ENCODE data around the gene SPATA13.
A peak's percentile ranks its signal among the peaks of the same experiment; 100 is the strongest.
"Not testable (repeated sequence)": the region's sequence is repeated elsewhere in the genome, so short reads cannot be mapped to it uniquely, and the experiment has no call there.

SPATA13 gene

DNA sequence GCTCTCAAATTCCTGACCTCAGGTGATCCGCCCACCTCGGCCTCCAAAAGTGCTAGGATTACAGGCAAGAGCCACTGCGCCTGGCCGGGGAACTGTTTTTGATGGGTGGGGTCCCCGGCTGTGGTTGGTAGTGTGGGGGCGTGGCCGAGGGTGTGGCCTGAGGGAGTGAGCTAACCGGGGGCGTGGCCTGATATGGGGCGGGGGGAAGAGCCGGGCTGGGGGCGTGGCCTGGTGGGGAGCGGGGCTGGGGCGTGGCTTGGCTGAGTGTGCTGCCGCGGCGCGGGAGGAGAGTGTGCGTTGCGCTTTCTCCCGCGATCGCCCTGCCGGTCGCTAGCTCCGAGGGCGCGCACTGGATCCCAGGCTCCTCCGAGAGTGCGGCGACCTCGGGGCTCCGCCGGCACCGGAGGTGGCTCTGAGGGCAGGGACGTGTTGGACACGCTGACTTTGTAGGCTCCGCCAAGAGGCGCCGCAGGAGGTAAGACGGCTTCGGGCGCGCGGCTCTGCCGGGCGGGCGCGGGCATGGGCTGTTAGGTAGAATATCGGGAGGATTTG lies at the start of gene SPATA13:
Gene SPATA13, plus strand, starts transcription at position 263 of the 552 bp plus-strand sequence. CDS start 62,210 bp downstream, outside the sequence.
- DNase-seq (ENCODE audit: low spot score), result peak; percentile 79

DNA sequence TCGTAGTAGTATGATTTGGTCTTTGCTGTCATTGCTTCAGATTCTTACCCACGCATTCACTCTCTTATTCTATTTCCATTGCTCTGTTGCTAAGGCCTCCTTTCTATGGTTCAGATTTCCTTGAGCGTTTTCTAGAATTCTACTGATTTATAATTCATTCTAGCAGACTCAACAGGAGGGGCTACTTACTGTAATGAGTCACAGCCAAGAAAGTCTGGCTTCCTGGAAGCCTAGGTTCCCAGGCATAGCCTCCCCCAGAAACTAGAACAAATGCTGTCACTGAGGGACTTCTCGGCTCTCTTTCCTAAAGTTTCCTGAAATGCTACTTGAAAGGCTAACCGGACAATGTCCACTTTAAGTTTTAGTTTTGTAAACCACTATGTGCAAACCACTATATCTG lies 47.7 kb upstream of the SPATA13 start:
- no peak for DNase-seq (ENCODE audit: low spot score)

DNA sequence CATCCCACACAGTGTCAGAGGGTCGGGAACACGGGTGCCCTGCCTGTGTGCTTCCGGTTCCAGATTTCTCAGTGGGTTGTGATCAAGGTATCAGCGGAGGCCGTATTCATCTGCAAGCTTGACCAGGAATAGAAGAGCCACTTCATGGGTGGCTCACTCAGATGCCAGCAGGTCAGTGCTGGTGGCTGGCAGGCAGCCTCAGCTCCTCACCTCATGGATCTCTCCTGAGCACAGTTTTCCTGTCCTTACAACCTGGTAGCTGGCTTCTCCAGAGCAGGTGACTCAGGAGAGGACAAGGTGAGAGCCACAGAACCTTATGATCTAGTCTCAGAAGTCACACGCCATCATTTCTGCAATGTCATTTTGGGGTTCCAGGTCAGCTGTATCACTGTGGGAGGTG lies 44.8 kb upstream of the SPATA13 start:
- no peak for DNase-seq (ENCODE audit: low spot score)

GRCh38 chr13:24116131-24116530 lies 44.4 kb upstream of the SPATA13 start:
- no peak for DNase-seq (ENCODE audit: low spot score)

DNA sequence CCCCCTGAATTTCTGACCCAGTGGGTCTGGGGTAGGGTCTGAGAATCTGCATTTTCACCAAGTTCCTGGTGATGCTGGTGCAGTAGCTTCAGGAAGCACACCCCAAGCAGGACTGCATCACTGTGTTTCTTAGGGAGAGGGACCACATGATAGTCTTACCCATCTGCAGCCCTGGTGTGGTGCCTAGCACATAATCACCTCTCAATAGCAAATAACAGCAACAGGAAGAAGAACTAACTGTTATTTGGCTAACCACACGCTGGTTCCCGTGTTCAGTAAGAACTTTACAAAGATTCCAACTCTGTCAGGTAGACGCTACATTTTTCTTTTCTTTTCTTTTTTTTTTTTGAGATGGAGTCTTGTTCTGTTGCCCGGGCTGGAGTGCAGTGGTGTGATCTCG lies 41.9 kb upstream of the SPATA13 start:
- DNase-seq (ENCODE audit: low spot score), result no peak

GRCh38 chr13:24119626-24120508 lies 40.7 kb upstream of the SPATA13 start:
- no peak for DNase-seq (ENCODE audit: low spot score)

DNA sequence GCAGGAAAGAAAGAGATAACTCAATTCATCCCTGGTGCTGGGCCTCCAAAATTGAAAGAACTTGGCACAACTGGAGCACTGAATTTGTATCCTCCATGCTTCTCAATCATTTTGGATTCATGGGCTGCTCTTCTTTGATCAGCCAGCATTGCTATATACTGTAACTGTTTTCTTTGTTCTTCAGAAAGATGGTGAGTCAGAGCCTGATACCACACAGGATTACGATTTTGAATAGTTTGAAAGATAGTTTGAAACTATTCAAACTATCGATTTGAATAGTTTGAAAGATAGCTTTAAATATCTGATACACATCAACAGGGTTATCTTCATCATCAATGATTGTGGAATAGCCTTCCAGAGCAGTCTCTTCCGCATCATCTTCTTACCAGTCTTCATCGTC lies 38.5 kb upstream of the SPATA13 start:
- not testable (repeated sequence) for DNase-seq (ENCODE audit: low spot score)

- no peak for DNase-seq (ENCODE audit: low spot score)
Measured at GRCh38 chr13:24122569-24122968, 38.0 kb upstream of the SPATA13 start.

DNA sequence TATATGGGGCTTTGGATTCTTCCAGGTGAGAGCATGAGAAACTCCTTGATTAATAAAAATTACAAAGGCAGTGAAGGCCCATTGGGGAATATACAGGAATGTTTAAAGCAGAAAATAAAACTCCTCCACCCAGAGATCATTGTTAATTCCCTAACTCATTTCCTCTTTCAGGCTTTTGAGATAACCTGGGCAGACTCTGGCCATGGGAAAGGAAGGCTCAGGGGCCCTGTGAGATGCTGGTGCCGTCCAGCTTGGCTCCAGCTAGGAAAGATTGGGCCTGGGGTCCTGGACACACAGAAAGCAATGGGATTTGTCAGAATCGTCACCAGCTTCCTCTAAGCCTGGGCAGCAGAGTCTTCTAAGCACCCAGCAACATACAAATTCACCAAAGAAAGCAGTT lies 36.8 kb upstream of the SPATA13 start:
- DNase-seq (ENCODE audit: low spot score), result no peak

DNA sequence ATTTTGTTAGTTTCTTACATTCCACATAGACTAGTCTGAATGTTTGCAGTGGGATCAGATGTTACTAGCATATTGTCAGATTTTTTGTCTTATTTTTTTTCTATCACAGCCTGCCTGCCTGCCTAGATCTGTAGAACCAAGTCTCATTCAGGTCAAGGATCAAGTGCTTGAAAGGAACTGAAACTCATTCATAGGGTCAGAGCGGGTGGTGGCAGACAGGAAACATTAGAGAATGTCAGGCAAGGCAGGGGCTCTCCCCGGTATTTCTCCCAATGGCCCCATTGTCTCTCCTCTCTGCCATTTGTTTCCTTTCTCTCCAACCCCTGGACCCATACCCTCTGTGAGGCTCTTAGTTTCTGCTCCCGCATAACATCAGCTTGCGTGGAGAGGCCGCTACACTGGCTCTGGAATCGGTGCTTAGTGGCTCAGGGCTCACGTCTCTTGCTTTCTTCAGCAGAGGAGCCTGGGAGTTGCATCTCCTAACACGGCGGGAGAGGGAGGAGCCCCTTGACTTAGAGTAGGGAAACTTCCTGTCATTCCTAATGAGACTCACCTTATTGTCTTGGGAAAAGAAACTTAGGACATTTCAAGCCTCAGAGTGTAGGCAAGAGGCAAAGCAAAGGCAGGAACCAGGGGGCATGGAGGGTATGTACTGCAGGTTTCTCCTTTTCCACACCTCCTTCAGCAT lies 35.6 kb upstream of the SPATA13 start:
- DNase-seq (ENCODE audit: low spot score), result no peak

- peak; percentile 14 for DNase-seq (ENCODE audit: low spot score)
Measured at GRCh38 chr13:24127116-24127631, 33.3 kb upstream of the SPATA13 start.

GRCh38 chr13:24128112-24128511 lies 32.4 kb upstream of the SPATA13 start:
- DNase-seq (ENCODE audit: low spot score), result no peak

- no peak for DNase-seq (ENCODE audit: low spot score)
Measured at GRCh38 chr13:24128962-24129361, 31.6 kb upstream of the SPATA13 start.

- no peak for DNase-seq (ENCODE audit: low spot score)
Measured at GRCh38 chr13:24129914-24130774, 30.4 kb upstream of the SPATA13 start.

GRCh38 chr13:24131749-24132148 lies 28.8 kb upstream of the SPATA13 start:
- no peak for DNase-seq (ENCODE audit: low spot score)

DNA sequence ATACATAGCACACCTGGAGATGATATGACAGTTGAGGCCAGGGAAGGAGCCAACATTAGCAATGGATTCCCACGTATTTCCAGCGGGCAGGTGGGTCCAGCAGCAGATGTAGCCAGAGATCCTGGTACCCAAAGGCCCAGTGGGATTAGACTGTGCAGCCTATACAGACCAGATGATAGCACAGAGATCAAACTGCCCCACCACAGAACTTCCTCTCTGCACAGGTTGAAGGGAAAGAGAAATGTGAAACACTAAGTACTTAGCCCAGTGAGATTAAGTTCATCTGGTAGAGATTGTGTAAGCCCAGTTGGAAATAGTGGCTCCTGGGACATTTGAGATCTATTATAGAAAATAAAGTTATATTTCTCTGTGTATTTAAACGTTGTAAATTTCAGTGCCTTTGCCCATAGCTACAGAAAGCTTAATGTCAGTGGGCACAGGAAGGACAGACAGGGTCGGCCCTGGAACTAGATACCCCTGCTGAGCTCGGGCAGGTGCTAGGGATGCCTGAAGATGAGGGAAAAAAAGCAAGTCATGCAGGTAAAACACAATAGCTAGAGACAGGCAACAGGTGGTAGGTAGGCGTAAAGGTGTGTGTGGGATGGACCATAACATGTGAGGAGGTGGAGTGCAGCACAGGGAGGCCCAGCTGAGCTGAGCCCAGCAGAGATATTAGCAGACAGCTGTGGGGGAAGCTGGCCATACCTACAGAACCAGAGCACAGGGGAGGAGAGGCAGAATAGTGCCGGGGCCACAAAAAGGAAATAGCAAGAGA lies 27.3 kb upstream of the SPATA13 start:
- no peak for DNase-seq (ENCODE audit: low spot score)

DNA sequence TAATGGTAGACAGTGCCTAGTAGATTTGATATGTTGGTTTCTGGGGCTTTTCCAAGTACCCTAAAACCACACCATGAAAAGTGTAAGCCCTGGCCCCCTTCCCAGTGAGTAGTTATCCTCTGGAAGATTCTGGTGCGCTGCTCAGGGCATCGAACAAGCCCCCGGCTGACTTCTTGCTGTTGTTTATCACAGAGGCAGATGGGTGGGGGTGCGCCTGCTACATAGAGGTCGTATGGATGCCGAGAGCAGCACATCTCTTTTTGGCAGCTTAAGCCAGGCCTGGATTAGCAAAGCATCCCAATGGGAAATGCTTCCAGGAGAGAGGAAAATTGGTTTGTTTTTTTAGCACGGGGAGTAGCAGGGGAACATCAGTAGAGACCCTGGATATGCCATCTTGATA lies 26.3 kb upstream of the SPATA13 start:
- DNase-seq (ENCODE audit: low spot score), result no peak

- no peak for DNase-seq (ENCODE audit: low spot score)
Measured at GRCh38 chr13:24134757-24135156, 25.8 kb upstream of the SPATA13 start.

- no peak for DNase-seq (ENCODE audit: low spot score)
Measured at GRCh38 chr13:24135674-24136300, 24.7 kb upstream of the SPATA13 start.

- no peak for DNase-seq (ENCODE audit: low spot score)
Measured at GRCh38 chr13:24138911-24139310, 21.6 kb upstream of the SPATA13 start.
